ENCODE results near the gene OPTN. TPM values are rescaled to one million over a fixed set of nuclear protein-coding genes. Genes with fewer than 3 reads are reported as not detected.

OPTN gene
- polyA plus RNA-seq, 3 donors, result 1.4 to 3.7 (median 2.6) TPM

DNA sequence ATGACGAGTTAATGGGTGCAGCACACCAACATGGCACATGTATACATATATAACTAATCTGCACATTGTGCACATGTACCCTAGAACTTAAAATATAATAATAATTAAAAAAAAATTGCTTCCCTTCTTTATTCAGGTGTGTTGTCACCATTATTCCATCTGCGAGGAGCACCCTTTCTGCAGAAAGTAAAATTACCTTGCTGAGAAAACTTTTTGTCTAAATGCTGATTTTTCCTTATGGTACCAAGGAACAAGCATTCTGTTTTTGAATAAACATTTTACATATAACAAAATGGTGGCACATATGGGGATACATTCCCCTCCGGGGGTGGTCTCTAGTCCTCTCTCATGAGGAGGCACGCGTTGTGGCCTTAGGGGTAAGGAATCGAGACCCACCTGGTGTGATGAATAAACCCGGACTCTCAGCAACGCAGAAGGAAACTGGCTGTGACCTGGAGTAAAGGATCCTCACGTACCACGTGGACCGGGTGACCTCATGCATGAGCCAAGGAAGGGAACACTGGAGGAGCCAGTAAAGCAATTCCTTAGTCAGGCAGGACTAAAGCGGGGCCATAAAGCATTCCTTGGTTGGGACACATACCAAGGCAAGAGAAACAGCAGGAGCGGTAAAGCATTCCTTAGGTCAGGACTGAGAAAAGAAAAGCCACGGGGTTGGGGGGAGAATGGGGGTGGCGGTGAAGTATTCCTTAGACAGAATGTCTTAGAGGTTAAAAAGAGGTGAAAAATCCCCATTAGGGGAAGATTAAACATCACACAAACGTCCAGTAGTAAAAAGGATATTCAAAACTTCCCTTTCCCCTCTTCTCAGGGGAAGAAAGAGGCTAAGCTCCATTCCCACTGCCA, 20.8 kb upstream of the OPTN start:
- no peaks in the 10 kb centered on the region for H4K20me1 ChIP-seq (ENCODE audit: insufficient read depth, low read length)
- no peak for TF ChIP-seq CTCF (IDR thresholded peaks at IDR 0.05)
- no peaks in the 10 kb centered on the region for H3K36me3 ChIP-seq (replicated peaks in 1 of 2; ENCODE audit: control insufficient read depth in 1 of 2, insufficient read depth in 2 of 2, low read length in 2 of 2)
- no peak overlapping the region for H3K4me3 ChIP-seq (replicated peaks in 1 of 3; ENCODE audit: low read depth in 2 of 3, low read length in 3 of 3)
- no peaks in the 10 kb centered on the region for H3K4me1 ChIP-seq (ENCODE audit: control insufficient read depth in 1 of 2, insufficient read depth in 2 of 2, low read length in 2 of 2)
- WGBS (ENCODE audit: insufficient coverage), result 99% methylated on average over 10 of the region's 16 CpGs
- Mint-ChIP-seq H3K9me3 (peaks cover 27 to 57% (median 46%) of the 10 kb centered on the region in 7 donors), H3K27ac (no peak overlapping the region), H3K4me3 (no peak overlapping the region), H3K4me1 (no peaks in the 10 kb centered on the region), H3K36me3 (no peaks in the 10 kb centered on the region), H3K27me3 (ENCODE audit: low read depth in 3 of 3) (peaks cover 2 to 5% (median 3%) of the 10 kb centered on the region in 3 donors)
- peaks cover 35 to 44% of the 10 kb centered on the region in 2 donors for H3K9me3 ChIP-seq (replicated peaks in 1 of 2; ENCODE audit: control insufficient read depth in 1 of 2, insufficient read depth in 1 of 2, low read length in 2 of 2)
- intact Hi-C loops (cut with micrococcal nuclease), result no loop called here
- no peak overlapping the region for H3K9ac ChIP-seq (ENCODE audit: insufficient read depth, low read length, poor library complexity, severe bottlenecking)
- no peak overlapping the region for H3K4me2 ChIP-seq (replicated peaks; ENCODE audit: extremely low read depth, low read length, poor library complexity, severe bottlenecking)
- H3K27me3 ChIP-seq (ENCODE audit: control insufficient read depth in 2 of 2, insufficient read depth in 2 of 2, low read length in 2 of 2), result peaks cover 0 to 2% of the 10 kb centered on the region in 2 donors
- H3K27ac ChIP-seq (ENCODE audit: low read depth in 1 of 2, low read length in 2 of 2), result no peak overlapping the region
- H3K79me2 ChIP-seq (ENCODE audit: insufficient read depth, low read length), result no peaks in the 10 kb centered on the region
- no peak for DNase-seq
- H2AFZ ChIP-seq (ENCODE audit: insufficient read depth, low read depth, low read length, poor library complexity, severe bottlenecking), result no peak overlapping the region

DNA sequence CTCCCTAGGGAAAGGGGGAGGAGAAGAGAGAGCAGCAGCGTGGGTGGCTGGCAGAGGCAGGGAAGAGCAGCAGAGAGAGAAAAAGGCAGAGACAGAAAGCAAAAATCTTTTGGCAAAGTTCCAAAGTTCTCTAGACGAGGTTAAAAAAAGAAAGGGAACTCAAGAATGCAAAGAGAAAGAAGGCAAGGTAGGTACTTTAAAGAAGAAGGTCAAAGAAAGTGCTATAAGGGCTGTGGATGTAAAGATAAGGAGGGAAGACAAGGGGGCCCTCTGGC, 20.2 kb upstream of the OPTN start:
- no peaks in the 10 kb centered on the region for H4K20me1 ChIP-seq (ENCODE audit: insufficient read depth, low read length)
- intact Hi-C loops (cut with micrococcal nuclease), result no loop called here
- H3K9ac ChIP-seq (ENCODE audit: insufficient read depth, low read length, poor library complexity, severe bottlenecking), result no peak overlapping the region
- no peaks in the 10 kb centered on the region for H3K4me1 Mint-ChIP-seq
- H3K4me2 ChIP-seq (replicated peaks; ENCODE audit: extremely low read depth, low read length, poor library complexity, severe bottlenecking), result no peak overlapping the region
- peaks cover 2 to 5% (median 3%) of the 10 kb centered on the region in 3 donors for H3K27me3 Mint-ChIP-seq (ENCODE audit: low read depth in 3 of 3)
- TF ChIP-seq CTCF (IDR thresholded peaks at IDR 0.05), result no peak
- WGBS (ENCODE audit: insufficient coverage), result 48% methylated on average over 2 of the region's 2 CpGs
- H2AFZ ChIP-seq (ENCODE audit: insufficient read depth, low read depth, low read length, poor library complexity, severe bottlenecking), result no peak overlapping the region
- no peak overlapping the region for H3K4me3 Mint-ChIP-seq
- H3K79me2 ChIP-seq (ENCODE audit: insufficient read depth, low read length), result no peaks in the 10 kb centered on the region
- H3K4me3 ChIP-seq (replicated peaks in 1 of 3; ENCODE audit: low read depth in 2 of 3, low read length in 3 of 3), result no peak overlapping the region
- H3K36me3 ChIP-seq (replicated peaks in 1 of 2; ENCODE audit: control insufficient read depth in 1 of 2, insufficient read depth in 2 of 2, low read length in 2 of 2), result no peaks in the 10 kb centered on the region
- H3K27ac Mint-ChIP-seq, result no peak overlapping the region
- H3K27me3 ChIP-seq (ENCODE audit: control insufficient read depth in 2 of 2, insufficient read depth in 2 of 2, low read length in 2 of 2), result peaks cover 0 to 2% of the 10 kb centered on the region in 2 donors
- no peak overlapping the region for H3K27ac ChIP-seq (ENCODE audit: low read depth in 1 of 2, low read length in 2 of 2)
- no peaks in the 10 kb centered on the region for H3K36me3 Mint-ChIP-seq
- peaks cover 41 to 49% of the 10 kb centered on the region in 2 donors for H3K9me3 ChIP-seq (replicated peaks in 1 of 2; ENCODE audit: control insufficient read depth in 1 of 2, insufficient read depth in 1 of 2, low read length in 2 of 2)
- no peak for DNase-seq
- H3K9me3 Mint-ChIP-seq, result peaks cover 31 to 63% (median 52%) of the 10 kb centered on the region in 7 donors
- H3K4me1 ChIP-seq (ENCODE audit: control insufficient read depth in 1 of 2, insufficient read depth in 2 of 2, low read length in 2 of 2), result no peaks in the 10 kb centered on the region
